Tibial artery (tissue), 4 donors: ENCODE results near the gene CNTNAP2.
"Not testable (repeated sequence)": the region's sequence is repeated elsewhere in the genome, so short reads cannot be mapped to it uniquely, and the experiment has no call there.

Experiments
- DNase-seq, 2 donors: peaks; one replicate each; pipeline ENCODE4 v3.0.0-alpha.2; 2019
- H3K27ac ChIP-seq, 2 donors: fragments of 200-600 bp; sonication (generic) in 1 of 2; 1 replicate in 1 of 2; 2 replicates in 1 of 2; pipeline ENCODE4 v1.5.1; 2018 to 2019; ENCODE audit warnings: mild to moderate bottlenecking in 1 of 2
- H3K27me3 ChIP-seq, 2 donors: fragments of 200-600 bp; sonication (generic) in 1 of 2; one replicate each; pipeline versions ENCODE4 v1.5.1 to v1.6.0; 2016 to 2019
- H3K36me3 ChIP-seq, 3 donors: fragments of 200-600 bp; sonication (generic) in 2 of 3; one replicate each; pipeline ENCODE4 v1.5.1; 2016 to 2019; ENCODE audit warnings: mild to moderate bottlenecking in 2 of 3
- H3K4me1 ChIP-seq, 4 donors: fragments of 200-600 bp; sonication (generic) in 2 of 4; 1 replicate in 3 of 4; 2 replicates in 1 of 4; pipeline ENCODE4 v1.5.1; 2016 to 2019
- H3K4me3 ChIP-seq, 2 donors: fragments of 200-600 bp; sonication (generic) in 1 of 2; 1 replicate in 1 of 2; 2 replicates in 1 of 2; pipeline ENCODE4 v1.5.1; 2018 to 2019; ENCODE audit warnings: mild to moderate bottlenecking in 2 of 2
- H3K9me3 ChIP-seq, 3 donors: fragments of 200-600 bp; sonication (generic) in 1 of 3; one replicate each; pipeline ENCODE4 v1.5.1; 2016 to 2019
- intact Hi-C: fragments of 100-400 bp; cut with DNase I; formaldehyde crosslinking; loops from one replicate; pipeline ENCODE4 v1.15.0; 2023; ENCODE audit warnings: low total_unique reads
- TF ChIP-seq, protein P1 (sequence below), 2 experiments: fragments of 200-600 bp in 1 of 2; fragments of 450-650 bp in 1 of 2; IDR thresholded peaks; one replicate each; pipeline ENCODE4 v1.5.1; 2017 to 2019; ENCODE audit warnings: antibody characterized with exemption in 2 of 2, mild to moderate bottlenecking in 1 of 2, moderate library complexity in 1 of 2

CNTNAP2 gene

DNA sequence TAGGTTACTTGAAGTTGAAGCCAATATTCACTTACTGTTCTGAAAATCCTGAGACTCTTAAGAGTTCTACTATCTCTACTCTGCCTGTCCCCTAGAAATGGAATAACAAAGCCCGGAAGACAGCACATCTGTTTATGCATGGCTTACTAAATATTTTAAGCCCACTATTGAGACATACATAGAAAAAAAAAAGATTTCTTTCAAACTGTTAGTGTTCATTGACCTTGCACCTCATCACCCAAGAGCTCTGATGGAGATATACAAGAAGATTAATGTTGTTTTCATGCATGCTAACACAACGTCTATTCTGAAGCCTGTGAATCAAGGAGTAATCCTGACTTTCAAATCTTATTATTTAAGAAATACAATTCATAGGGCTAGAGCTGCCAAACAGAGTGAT, 1614.7 kb downstream of the CNTNAP2 start:
- Histone ChIP-seq H3K27ac (no peak overlapping the region), H3K27me3 (no peaks in the 10 kb centered on the region), H3K4me3 (no peak overlapping the region), H3K36me3 (no peaks in the 10 kb centered on the region), H3K9me3 (no peaks in the 10 kb centered on the region), H3K4me1 (no peaks in the 10 kb centered on the region)
- DNase-seq: no peak
- TF ChIP-seq, protein P1, sequence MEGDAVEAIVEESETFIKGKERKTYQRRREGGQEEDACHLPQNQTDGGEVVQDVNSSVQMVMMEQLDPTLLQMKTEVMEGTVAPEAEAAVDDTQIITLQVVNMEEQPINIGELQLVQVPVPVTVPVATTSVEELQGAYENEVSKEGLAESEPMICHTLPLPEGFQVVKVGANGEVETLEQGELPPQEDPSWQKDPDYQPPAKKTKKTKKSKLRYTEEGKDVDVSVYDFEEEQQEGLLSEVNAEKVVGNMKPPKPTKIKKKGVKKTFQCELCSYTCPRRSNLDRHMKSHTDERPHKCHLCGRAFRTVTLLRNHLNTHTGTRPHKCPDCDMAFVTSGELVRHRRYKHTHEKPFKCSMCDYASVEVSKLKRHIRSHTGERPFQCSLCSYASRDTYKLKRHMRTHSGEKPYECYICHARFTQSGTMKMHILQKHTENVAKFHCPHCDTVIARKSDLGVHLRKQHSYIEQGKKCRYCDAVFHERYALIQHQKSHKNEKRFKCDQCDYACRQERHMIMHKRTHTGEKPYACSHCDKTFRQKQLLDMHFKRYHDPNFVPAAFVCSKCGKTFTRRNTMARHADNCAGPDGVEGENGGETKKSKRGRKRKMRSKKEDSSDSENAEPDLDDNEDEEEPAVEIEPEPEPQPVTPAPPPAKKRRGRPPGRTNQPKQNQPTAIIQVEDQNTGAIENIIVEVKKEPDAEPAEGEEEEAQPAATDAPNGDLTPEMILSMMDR (IDR thresholded peaks at IDR 0.05): no peak
- intact Hi-C loops: loop anchor here (5.0 kb wide), 1 partner anchor 1069 kb away; no protein-coding TSS in a partner anchor

DNA sequence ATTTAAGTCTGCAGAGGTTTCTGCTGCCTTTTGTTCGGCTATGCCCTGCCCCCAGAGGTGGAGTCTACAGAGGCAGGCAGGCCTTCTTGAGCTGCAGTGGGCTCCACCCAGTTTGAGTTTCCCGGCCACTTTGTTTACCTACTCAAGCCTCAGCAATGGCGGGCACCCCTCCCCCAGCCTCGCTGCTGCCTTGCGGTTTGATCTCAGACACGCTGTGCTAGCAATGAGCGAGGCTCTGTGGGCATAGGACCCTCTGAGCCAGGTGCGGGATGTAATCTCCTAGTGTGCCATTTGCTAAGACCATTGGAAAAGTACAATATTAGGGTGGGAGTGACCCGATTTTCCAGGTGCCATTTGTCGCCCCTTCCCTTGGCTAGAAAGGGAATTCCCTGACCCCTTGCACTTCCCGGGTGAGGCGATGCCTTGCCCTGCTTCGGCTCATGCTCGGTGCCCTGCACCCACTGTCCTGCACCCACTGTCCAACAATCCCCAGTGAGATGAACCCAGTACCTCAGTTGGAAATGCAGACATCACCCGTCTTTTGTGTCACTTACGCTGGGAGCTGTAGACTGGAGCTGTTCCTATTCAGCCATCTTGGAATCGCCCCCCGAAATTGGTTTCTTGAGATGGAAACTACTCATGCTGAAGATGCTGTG, 1621.1 kb downstream of the CNTNAP2 start:
- intact Hi-C loops, H3K27me3 ChIP-seq, H3K9me3 ChIP-seq, DNase-seq, H3K4me1 ChIP-seq, H3K36me3 ChIP-seq, H3K4me3 ChIP-seq, H3K27ac ChIP-seq: not testable (repeated sequence)

DNA sequence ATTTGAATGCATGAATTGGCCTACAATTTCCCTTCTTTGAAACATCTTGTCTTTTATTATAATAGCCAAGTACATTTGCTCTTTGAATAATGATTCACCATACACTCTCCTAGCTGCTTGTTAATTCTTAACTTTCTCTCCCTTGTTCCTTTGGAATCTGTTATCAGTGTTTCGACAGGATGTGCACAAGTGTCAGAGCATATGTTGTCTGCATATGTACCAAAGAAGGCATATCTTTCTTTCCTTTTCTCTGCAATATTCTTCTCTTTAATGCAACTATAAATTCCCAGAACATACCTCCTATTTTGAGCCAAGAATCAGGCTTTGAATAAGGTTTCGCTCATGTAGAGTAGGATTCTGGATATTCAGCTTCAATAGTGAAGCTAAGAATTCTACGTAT, 1625.7 kb downstream of the CNTNAP2 start:
- H3K27ac ChIP-seq: no peak overlapping the region
- no peaks in the 10 kb centered on the region for H3K4me1 ChIP-seq
- no peak overlapping the region for H3K4me3 ChIP-seq
- peaks cover 0 to 4% (median 0%) of the 10 kb centered on the region in 3 donors for H3K9me3 ChIP-seq
- TF ChIP-seq, protein P1 (IDR thresholded peaks at IDR 0.05): no peak
- intact Hi-C loops: no loop called here
- H3K36me3 ChIP-seq: no peaks in the 10 kb centered on the region
- no peaks in the 10 kb centered on the region for H3K27me3 ChIP-seq
- DNase-seq: no peak

DNA sequence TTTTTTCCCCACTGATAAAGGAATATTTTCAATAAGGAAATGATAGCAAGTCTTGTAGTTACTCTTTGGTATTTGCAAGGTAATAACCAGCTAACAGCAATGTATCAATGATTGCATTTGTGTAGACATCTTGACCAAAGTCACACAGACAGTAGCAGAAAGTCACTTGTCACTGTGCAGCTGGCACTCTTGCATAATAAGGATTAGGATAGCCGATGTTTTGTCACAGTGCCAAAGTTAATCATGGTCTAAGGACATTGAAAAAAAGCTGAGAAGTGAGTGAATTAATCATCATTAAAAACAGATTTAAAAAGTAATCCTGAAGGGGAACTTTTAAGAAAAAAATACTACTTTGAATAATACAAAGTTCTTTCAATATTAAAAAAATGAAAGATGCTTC, 1639.7 kb downstream of the CNTNAP2 start:
- DNase-seq: no peak
- TF ChIP-seq, protein P1 (IDR thresholded peaks at IDR 0.05): no peak
- no peaks in the 10 kb centered on the region for H3K4me1 ChIP-seq
- no peaks in the 10 kb centered on the region for H3K36me3 ChIP-seq
- no peaks in the 10 kb centered on the region for H3K27me3 ChIP-seq
- H3K27ac ChIP-seq: no peak overlapping the region
- no peak overlapping the region for H3K4me3 ChIP-seq
- no peaks in the 10 kb centered on the region for H3K9me3 ChIP-seq
- intact Hi-C loops: no loop called here

DNA sequence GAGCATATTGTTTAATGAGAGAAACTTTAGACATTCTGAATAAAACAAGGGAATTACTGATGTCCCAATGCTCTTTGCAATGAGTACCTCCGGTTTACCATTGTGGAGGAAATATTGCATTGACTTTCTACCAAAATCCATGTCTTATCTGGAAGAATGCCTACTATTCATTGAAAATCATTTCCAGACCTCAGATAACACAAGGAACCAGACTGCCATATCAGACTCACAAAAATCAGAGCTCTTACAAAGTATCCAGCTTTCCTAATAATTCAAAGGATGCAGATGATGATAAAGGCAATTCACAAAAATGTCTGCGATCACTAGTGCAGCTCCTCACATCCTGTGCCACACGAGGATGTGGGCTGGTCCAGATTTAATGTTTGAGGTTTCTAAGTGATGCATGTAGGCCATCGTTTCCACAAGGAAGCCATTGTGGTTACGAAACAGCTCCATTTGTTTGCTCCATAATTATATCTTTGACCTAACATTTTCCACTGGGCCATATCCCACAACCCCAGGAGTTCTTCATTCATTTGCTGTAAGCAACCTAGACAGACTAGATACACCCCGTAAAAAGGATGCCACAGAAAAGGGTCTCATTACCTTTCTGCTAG, 1642.8 kb downstream of the CNTNAP2 start:
- no peaks in the 10 kb centered on the region for H3K9me3 ChIP-seq
- TF ChIP-seq, protein P1 (IDR thresholded peaks at IDR 0.05): no peak

DNA sequence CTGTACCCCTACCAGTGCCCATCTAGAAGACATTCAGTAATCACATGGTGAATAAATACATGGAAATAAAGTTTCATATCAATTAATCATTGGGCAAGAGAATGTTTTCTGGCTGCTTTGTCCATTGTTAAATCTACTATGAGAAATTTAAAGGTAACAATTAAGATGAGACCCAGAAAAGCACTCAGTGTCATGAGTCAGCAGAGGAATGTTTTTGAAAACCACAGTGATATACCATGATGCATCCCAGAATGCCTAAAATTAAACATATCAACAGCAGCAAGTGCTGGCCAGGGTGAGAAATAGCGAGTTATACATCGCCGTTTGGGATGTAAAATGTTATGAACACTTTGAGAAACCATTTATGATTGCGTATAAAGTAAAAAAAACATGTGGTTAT, 1648.7 kb downstream of the CNTNAP2 start:
- H3K4me3 ChIP-seq: no peak overlapping the region
- no peaks in the 10 kb centered on the region for H3K9me3 ChIP-seq
- intact Hi-C loops: no loop called here
- TF ChIP-seq, protein P1 (IDR thresholded peaks at IDR 0.05): no peak
- no peaks in the 10 kb centered on the region for H3K4me1 ChIP-seq
- H3K36me3 ChIP-seq: no peaks in the 10 kb centered on the region
- H3K27ac ChIP-seq: no peak overlapping the region
- DNase-seq: no peak
- no peaks in the 10 kb centered on the region for H3K27me3 ChIP-seq

More for the DNA sequence above, 1642.8 kb downstream of the CNTNAP2 start:
- Histone ChIP-seq H3K4me1 (no peaks in the 10 kb centered on the region), H3K27me3 (no peaks in the 10 kb centered on the region), H3K27ac (no peak overlapping the region), H3K36me3 (no peaks in the 10 kb centered on the region), H3K4me3 (no peak overlapping the region)
- intact Hi-C loops: no loop called here
- DNase-seq: no peak
